Keratinocyte (primary cell): ENCODE measurements around the gene PIP. TPM values are rescaled to one million over a fixed set of nuclear protein-coding genes. Genes with fewer than 3 reads are reported as not detected.

Source experiments
- DNase-seq: peaks from one replicate; pipeline ENCODE4 v3.0.0-alpha.2; 2011; ENCODE audit warnings: low read depth, missing footprints, low spot score
- FAIRE-seq: peaks from 2 replicates; lab custom pipeline; 2011; peaks lifted over from hg19 to GRCh38; lab: Jason Lieb, UNC
- H2AFZ ChIP-seq: 2 replicates; pipeline ENCODE4 v1.6.0; 2012; ENCODE audit warnings: low read length, control low read depth, inconsistent platforms; ENCODE audit not compliant: control insufficient read depth
- H3K27ac ChIP-seq: 2 replicates; pipeline ENCODE4 v1.5.1; 2011; ENCODE audit warnings: low read length; ENCODE audit not compliant: control insufficient read depth, insufficient read depth
- H3K27me3 ChIP-seq: 3 replicates; pipeline ENCODE4 v1.6.0; 2011; ENCODE audit warnings: low read length; ENCODE audit not compliant: control insufficient read depth, insufficient read depth; ENCODE audit errors: extremely low read depth
- H3K36me3 ChIP-seq, 2 experiments: 2 replicates in 1 of 2; 3 replicates in 1 of 2; pipeline ENCODE4 v1.5.1; 2011; ENCODE audit warnings: low read length in 2 of 2, mild to moderate bottlenecking in 1 of 2; ENCODE audit not compliant: control insufficient read depth in 2 of 2, insufficient read depth in 2 of 2; ENCODE audit errors: extremely low read depth in 1 of 2
- H3K4me1 ChIP-seq: 3 replicates; pipeline ENCODE4 v1.5.1; 2011; ENCODE audit warnings: low read length; ENCODE audit not compliant: control insufficient read depth, insufficient read depth; ENCODE audit errors: extremely low read depth
- H3K4me2 ChIP-seq: 3 replicates; pipeline ENCODE4 v1.6.0; 2011; ENCODE audit warnings: low read depth, low read length; ENCODE audit not compliant: control insufficient read depth, insufficient read depth; ENCODE audit errors: extremely low read depth
- H3K4me3 ChIP-seq, 3 experiments: fragments of 200-600 bp in 1 of 3; sonication (generic) in 1 of 3; 2 replicates in 2 of 3; 3 replicates in 1 of 3; pipeline ENCODE4 v1.5.1; 2011 to 2016; ENCODE audit warnings: low read length in 3 of 3, mild to moderate bottlenecking in 3 of 3, control low read depth in 2 of 3, inconsistent platforms in 1 of 3, low read depth in 1 of 3, mixed read lengths in 1 of 3, mixed run types in 1 of 3, moderate library complexity in 1 of 3; ENCODE audit not compliant: control insufficient read depth in 2 of 3, insufficient read depth in 2 of 3; ENCODE audit errors: extremely low read depth in 1 of 3
- H3K79me2 ChIP-seq: 2 replicates; pipeline ENCODE4 v1.6.0; 2012; ENCODE audit warnings: low read length; ENCODE audit not compliant: control insufficient read depth, insufficient read depth
- H3K9ac ChIP-seq: 3 replicates; pipeline ENCODE4 v1.6.0; 2011; ENCODE audit warnings: low read length; ENCODE audit not compliant: control insufficient read depth, insufficient read depth; ENCODE audit errors: extremely low read depth
- H3K9me1 ChIP-seq: 3 replicates; pipeline ENCODE4 v1.6.0; 2011; ENCODE audit warnings: low read length; ENCODE audit not compliant: control insufficient read depth, insufficient read depth; ENCODE audit errors: extremely low read depth
- H3K9me3 ChIP-seq: 2 replicates; pipeline ENCODE4 v1.5.1; 2012; ENCODE audit warnings: low read depth, low read length; ENCODE audit not compliant: control insufficient read depth
- H4K20me1 ChIP-seq: 3 replicates; pipeline ENCODE4 v1.6.0; 2011; ENCODE audit warnings: low read length; ENCODE audit not compliant: control insufficient read depth, insufficient read depth; ENCODE audit errors: extremely low read depth
- EZH2 ChIP-seq: IDR thresholded peaks from one replicate; pipeline ENCODE4 v1.6.1; 2012; ENCODE audit warnings: inconsistent platforms, mild to moderate bottlenecking, low read length, moderate library complexity
- dilution Hi-C: fragments of 300-500 bp; cut with MboI; formaldehyde crosslinking; loops from one replicate; pipeline ENCODE4 v1.7.0; 2020; ENCODE audit warnings: low sequenced_read_pairs; ENCODE audit not compliant: extremely low pct_ligation_motif_present
- polyA plus RNA-seq, 5 experiments: library from polyadenylated mRNA; depleted of rRNA in 3 of 5; stranded (reverse) in 3 of 5; stranded (forward) in 1 of 5; unstranded in 1 of 5; fragments of >200 nt; gene quantifications; 1 replicate in 1 of 5; 2 replicates in 3 of 5; 3 replicates in 1 of 5; pipeline versions ENCODE4 v1.2.1 to v1.2.3, GENCODE V29; 2011 to 2012; ENCODE audit warnings: missing spikeins in 2 of 5, low read depth in 1 of 5, low replicate concordance in 1 of 5
- TF ChIP-seq, protein P1 (sequence below), 3 experiments: IDR thresholded peaks in 1 of 3; conservative IDR thresholded peaks in 1 of 3; optimal IDR thresholded peaks in 1 of 3; 2 replicates in 2 of 3; 3 replicates in 1 of 3; pipeline versions ENCODE3 to v1.5.1; 2011; ENCODE audit warnings: low read length in 3 of 3, mild to moderate bottlenecking in 3 of 3, moderate library complexity in 2 of 3, control low read depth in 1 of 3, inconsistent platforms in 1 of 3; ENCODE audit not compliant: insufficient read depth in 2 of 3; ENCODE audit errors: extremely low read depth in 1 of 3

PIP gene
- polyA plus RNA-seq, 1 donor (not counting 4 experiments of a cell fraction or from before 2014, with no cell fraction given) = not detected

DNA sequence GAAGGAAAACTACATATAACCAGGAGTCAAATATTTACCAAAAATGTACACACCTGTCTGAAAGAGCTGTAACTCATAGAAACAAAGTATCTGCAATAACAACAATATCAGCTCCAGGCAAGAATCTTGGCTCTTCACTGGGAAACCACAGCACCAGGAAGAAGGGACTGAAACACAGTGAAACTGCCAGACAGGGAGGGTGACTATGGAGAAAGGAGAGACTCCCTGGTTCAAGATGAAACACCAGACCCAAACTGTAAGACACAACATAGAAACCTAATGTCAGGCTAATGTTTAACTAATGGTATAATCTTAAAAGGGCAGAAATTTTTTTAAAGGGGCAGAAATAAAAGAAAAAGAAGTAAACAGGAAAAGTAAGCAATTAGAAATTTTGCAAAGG, 39.8 kb downstream of the PIP start:
- no peak overlapping the region for H3K4me2 ChIP-seq
- no peaks in the 10 kb centered on the region for H3K9me1 ChIP-seq
- H3K27ac ChIP-seq = no peak overlapping the region
- no peaks in the 10 kb centered on the region for H3K36me3 ChIP-seq
- no peak for DNase-seq
- no peak overlapping the region for H3K4me3 ChIP-seq
- no peak overlapping the region for H3K9ac ChIP-seq
- dilution Hi-C loops = no loop called here
- no peaks in the 10 kb centered on the region for H4K20me1 ChIP-seq
- no peaks in the 10 kb centered on the region for H3K79me2 ChIP-seq
- H3K9me3 ChIP-seq = no peaks in the 10 kb centered on the region
- no peak for FAIRE-seq
- no peak for TF ChIP-seq EZH2
- TF ChIP-seq, protein P1, sequence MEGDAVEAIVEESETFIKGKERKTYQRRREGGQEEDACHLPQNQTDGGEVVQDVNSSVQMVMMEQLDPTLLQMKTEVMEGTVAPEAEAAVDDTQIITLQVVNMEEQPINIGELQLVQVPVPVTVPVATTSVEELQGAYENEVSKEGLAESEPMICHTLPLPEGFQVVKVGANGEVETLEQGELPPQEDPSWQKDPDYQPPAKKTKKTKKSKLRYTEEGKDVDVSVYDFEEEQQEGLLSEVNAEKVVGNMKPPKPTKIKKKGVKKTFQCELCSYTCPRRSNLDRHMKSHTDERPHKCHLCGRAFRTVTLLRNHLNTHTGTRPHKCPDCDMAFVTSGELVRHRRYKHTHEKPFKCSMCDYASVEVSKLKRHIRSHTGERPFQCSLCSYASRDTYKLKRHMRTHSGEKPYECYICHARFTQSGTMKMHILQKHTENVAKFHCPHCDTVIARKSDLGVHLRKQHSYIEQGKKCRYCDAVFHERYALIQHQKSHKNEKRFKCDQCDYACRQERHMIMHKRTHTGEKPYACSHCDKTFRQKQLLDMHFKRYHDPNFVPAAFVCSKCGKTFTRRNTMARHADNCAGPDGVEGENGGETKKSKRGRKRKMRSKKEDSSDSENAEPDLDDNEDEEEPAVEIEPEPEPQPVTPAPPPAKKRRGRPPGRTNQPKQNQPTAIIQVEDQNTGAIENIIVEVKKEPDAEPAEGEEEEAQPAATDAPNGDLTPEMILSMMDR (optimal IDR thresholded peaks at IDR 0.05 in 1 of 3, IDR thresholded peaks at IDR 0.05 in 1 of 3, conservative IDR thresholded peaks at IDR 0.05 in 1 of 3; ENCODE audit: extremely low read depth in 1 of 3, insufficient read depth in 2 of 3, low read length in 3 of 3) = no peak
- no peak overlapping the region for H2AFZ ChIP-seq
- H3K4me1 ChIP-seq = no peaks in the 10 kb centered on the region
- no peaks in the 10 kb centered on the region for H3K27me3 ChIP-seq

DNA sequence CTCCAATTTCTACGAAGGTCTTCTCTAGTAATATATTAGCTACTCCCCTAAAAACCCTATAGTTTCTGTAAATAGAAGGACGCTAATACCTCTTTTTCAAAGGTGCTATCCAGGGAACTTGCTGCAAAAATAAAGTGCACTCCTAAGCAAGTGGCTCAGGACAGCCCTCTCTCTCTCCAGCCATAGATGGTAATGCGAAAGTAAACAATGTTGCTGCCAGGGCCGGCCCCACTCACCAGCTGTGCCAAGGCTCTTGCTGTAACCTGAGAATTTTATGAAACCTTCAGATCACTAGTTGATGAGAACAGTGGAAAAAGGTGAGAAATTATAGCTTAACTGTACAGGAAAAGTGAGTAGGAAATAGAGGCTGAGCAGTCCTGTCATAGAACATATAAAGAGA, 40.5 kb downstream of the PIP start:
- peak overlapping the region in 1 of 3 experiments; percentile 35 for H3K4me3 ChIP-seq
- DNase-seq (no peak), FAIRE-seq (no peak)
- H3K79me2 ChIP-seq = no peaks in the 10 kb centered on the region
- H3K4me1 ChIP-seq = no peaks in the 10 kb centered on the region
- H3K9me3 ChIP-seq = no peaks in the 10 kb centered on the region
- no peak overlapping the region for H3K9ac ChIP-seq
- H3K27me3 ChIP-seq = no peaks in the 10 kb centered on the region
- dilution Hi-C loops = no loop called here
- peak overlapping the region; percentile 19 for H3K4me2 ChIP-seq
- no peak overlapping the region for H2AFZ ChIP-seq
- H4K20me1 ChIP-seq = no peaks in the 10 kb centered on the region
- no peak overlapping the region for H3K27ac ChIP-seq
- TF ChIP-seq, protein P1 (optimal IDR thresholded peaks at IDR 0.05 in 1 of 3, IDR thresholded peaks at IDR 0.05 in 1 of 3, conservative IDR thresholded peaks at IDR 0.05 in 1 of 3; ENCODE audit: extremely low read depth in 1 of 3, insufficient read depth in 2 of 3, low read length in 3 of 3) = no peak
- TF ChIP-seq EZH2 = no peak
- H3K9me1 ChIP-seq = no peaks in the 10 kb centered on the region
- H3K36me3 ChIP-seq = no peaks in the 10 kb centered on the region
